A673 (cell line): ENCODE measurements around the gene PRMT5.

Source experiments
- CTCF ChIP-seq: fragments of 300-800, 200-600 bp; sonication (generic); conservative IDR thresholded peaks from 2 replicates; pipeline ENCODE4 v1.5.1; 2017; ENCODE audit warnings: low read depth, mild to moderate bottlenecking, antibody characterized with exemption, low read length, moderate library complexity, mixed read lengths
- EZH2 ChIP-seq: fragments of 200-600 bp; sonication (generic); IDR thresholded peaks from 2 replicates; pipeline ENCODE4 v1.6.1; 2017; ENCODE audit warnings: borderline replicate concordance, low read depth, mild to moderate bottlenecking, mixed read lengths, antibody characterized with exemption, low read length; ENCODE audit not compliant: poor library complexity, severe bottlenecking

GRCh38 chr14:22872833-22873520 lies 56.2 kb downstream of the PRMT5 start:
- TF ChIP-seq CTCF, result no peak
- TF ChIP-seq EZH2, result no peak
